Kidney tubule cell (primary cell): ENCODE measurements around the gene FOXK1.
"Not testable (repeated sequence)": the region's sequence is repeated elsewhere in the genome, so short reads cannot be mapped to it uniquely, and the experiment has no call there.

Experiments
- DNase-seq: peaks from one replicate; pipeline ENCODE4 v3.0.0-alpha.2; 2018; ENCODE audit warnings: low spot score

Gene FOXK1

DNA sequence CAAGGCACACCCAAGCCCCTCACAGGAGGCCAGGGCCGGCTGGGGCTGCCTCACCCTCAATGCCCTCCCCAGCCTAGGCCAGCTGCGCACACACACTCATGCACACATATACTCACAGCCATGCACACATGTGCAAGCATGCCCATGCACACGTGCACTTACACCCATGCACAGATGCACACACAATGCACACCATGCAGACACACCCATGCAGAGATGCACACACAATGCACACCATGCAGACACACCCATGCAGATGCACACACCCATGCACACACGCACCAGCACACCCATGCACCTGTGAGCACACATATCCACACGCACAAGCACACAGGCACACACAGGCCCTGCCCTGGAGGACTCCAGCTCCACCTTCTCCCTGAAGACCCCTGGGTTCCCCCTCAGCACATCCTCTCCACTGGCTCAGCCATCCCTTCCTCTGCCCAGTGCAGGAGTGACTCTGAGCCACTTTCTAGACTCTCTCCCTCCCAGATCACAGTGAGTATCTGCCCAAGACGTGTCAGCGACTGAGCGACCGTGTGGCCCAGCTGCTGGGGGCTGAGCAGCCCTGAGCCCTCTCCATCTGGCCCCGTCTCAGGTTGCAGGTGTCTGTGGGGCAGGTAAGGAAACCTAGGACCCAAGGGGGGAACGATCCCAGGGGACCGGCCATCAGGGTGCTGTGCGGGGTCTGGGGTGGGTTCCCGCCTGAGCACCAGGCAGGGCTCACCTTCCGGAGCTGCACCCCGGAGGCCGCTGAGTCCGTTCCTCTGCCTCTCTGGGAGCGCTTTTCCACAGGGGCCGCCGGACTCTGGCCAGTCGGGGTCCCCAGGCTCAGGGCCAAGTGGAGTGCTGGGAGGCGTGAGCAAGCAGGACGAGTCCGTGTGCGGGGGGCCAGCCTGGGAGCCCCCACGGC, 119.1 kb downstream of the FOXK1 start:
- no peak for DNase-seq

DNA sequence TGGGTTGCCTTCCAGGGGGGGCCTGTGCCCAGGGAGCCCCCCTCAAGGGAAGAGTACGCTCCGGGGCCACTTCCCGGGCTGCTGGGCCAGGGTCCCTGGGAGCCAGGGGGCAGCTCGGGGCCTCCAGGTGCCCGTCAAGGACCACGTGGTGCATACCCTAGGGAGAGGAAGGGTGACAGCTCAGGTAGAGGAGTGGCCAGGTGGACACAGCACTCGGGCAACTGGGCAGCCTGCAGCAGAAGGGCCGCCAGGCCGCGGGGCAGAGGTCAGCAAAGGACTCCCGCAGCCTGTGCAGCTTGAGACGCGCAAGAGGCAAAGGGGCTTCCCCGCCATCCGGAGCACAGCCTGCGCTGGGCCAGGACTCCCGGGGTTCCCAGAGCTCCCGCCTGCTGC, 119.7 kb downstream of the FOXK1 start:
- no peak for DNase-seq

DNA sequence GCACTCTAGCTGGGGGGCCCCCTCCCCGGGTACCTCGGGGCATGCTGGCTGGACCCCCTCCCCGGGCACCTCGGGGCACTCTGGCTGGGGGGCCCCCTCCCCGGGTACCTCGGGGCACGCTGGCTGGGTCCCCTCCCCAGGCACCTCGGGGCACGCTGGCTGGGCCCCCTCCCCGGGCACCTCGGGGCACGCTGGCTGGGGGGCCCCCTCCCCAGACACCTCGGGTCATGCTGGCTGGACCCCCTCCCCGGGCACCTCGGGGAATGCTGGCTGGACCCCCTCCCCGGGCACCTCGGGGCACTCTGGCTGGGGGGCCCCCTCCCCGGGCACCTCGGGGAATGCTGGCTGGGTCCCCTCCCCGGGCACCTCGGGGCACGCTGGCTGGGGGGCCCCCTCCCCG, 120.5 kb downstream of the FOXK1 start:
- not testable (repeated sequence) for DNase-seq

DNA sequence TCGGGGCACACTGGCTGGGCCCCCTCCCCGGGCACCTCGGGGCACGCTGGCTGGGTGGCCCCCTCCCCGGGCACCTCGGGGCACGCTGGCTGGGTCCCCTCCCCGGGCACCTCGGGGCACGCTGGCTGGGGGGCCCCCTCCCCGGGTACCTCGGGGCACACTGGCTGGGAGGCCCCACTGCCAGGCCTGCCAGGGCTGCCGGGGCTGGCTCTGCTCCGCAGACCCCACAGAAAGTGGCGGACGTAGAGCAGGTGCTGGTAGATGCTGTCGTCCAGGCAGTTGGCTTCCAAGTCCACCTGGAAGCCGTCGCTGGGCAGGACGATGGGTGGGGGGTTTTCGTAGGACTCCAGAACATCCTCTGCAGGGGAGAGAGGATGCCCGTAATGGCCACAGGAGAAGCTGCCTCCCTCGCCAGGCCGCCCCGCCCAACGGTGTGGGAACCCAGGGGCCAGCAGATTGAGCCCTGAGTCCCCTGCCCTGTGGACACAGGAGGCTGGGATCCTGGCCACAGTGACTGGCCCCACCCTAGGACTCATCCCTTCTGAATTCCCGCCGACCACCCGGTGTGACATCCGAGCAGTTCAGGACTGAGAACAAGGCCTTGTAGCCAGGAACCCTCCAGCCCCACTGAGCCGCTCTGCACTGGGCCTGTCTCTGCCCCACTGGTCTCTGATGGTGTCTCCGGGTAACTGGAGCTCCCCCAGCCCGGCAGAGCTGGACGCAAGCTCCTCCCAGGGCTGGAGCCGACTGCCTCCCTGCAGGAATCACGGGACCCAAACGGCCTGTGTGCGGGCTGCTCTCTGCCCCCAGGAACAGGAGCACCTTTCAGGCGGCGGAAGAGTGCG, 121.5 kb downstream of the FOXK1 start:
- no peak for DNase-seq

DNA sequence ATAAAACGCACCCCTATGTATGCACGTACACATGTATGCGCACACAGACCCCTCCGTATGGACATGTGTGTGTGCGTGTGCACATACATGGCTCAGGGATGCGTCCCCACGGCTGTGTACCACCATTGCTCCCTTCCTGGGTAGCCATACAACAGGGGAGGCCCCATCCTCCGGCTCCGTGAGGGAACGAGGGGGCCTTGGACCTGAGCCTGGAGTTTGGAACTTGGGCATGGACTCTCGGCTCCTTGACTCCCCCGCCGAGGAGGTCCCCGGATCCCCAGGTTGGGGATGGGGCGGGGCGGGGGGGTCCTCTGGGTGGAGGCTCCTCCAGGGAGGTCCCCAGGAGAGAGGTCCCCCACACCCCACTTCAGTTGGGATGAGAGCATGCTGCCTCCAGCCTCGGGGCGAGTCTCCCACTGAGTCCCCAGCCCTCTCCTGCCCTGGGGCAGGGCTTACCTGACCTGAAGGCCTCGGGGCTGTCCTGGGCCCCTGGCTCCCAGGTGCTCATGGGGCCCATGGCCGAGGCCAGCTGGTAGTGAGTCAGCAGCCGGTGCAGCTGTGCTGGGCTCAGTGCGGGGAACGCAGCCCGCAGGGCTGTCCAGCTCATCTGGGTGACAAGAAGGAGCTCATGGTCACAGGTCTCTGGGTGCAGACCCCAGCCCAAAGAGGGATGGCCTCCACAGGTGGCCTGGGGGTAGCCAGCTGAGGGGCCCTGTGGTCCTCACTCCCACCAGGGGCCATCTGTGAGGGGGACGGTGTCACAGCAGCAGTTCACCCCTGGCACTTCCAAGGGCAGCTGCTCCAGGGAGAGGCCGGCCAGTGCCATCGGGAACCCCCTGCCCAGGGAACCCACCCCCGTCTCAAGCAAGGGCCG, 123.3 kb downstream of the FOXK1 start:
- no peak for DNase-seq

DNA sequence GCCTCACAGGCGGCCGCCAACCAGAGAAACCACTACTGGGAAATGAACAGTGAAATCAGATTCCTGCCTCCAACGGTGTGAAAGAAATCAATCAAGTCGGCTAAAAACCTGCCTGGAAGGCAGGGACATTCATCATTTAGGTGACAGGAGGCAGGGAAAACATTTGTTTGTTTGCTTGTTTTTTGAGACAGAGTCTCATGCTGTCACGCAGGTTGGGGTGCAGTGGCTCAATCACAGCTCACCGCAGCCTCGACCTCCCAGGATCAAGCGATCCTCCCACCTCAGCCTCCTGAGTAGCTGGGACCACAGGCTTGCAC, 123.8 kb downstream of the FOXK1 start:
- DNase-seq: no peak

DNA sequence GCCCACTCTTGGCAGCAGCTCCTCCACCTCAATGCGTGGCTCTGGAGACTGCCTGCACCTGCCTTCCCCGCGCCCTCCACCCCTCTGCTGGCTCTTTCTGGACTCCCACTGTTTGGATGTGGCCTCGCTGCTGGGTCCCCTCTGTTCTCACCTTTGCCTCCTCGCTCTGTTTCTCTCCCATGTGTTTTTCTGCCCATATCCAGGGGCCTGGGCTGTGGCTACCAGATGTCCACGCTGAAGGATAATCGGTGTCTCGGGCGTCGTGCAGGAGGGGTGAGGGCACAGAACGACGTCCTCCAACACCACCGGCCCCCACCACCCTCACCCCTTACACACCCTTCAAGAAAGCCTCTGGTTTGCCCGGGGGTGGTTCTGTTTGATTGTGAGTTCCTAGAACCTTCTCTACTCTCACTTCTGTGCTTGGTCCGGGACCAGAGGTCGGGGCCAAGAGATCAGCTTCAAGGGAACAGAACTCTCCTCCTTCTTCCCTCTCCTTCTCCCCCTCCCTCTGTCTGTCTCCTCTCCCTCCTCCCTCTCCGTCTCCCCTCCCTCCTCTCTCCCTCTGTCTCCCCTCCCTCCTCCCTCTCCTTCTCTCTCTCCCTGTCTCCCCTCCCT, 125.0 kb downstream of the FOXK1 start:
- no peak for DNase-seq

DNA sequence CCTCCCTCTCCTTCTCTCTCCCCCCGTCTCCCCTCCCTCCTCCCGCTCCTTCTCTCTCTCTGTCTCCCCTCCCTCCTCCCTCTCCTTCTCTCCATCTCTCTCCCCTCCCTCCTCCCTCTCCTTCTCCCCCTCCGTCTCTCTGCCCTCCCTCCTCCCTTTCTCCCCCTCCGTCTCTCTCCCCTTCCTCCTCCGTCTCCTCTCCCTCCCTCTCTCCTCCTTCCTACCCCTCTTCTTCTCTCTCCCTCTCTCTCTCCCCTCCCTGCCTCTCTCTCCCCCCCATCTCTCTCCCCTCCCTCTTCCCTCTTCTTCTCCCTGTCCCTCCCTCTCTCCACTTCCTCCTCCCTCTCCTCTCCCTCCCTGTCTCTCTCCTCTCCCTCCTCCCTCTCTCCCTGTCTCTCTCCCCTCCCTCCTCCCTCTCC, 125.5 kb downstream of the FOXK1 start:
- DNase-seq: no peak

DNA sequence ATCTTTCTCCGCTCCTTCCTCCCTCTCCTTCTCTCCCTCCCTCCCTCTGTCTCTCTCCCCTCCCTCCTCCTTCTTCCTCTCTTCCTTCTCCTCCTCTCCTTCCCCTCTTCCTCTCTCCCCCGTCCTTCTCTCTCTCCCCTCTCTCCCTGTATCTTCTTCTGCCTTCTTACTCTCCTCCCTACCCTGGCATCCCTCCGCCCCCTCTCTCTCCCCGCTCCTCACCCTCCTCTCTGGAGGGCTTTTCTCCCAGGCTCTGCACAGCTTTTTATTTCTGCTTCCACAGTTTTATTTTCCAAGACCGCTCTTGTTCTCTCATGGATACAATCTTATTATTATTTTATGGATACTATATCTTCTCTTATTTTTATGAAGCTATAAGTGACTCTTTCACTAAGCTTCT, 125.9 kb downstream of the FOXK1 start:
- DNase-seq: no peak

DNA sequence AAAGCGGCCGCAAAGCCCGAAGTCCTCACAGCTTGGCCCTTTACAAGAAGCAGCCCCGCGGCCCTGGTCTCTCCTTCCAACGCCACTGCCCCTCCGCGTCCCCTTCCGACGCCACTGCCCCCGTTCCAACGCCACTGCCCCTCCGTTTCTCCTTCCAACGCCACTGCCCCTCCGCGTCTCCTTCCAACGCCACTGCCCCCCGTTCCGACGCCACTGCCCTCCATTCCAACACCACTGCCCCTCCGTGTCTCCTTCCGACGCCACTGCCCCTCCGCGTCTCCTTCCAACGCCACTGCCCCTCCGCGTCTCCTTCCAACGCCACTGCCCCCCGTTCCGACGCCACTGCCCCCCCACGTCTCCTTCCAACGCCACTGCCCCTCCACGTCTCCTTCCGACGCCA, 126.5 kb downstream of the FOXK1 start:
- no peak for DNase-seq

DNA sequence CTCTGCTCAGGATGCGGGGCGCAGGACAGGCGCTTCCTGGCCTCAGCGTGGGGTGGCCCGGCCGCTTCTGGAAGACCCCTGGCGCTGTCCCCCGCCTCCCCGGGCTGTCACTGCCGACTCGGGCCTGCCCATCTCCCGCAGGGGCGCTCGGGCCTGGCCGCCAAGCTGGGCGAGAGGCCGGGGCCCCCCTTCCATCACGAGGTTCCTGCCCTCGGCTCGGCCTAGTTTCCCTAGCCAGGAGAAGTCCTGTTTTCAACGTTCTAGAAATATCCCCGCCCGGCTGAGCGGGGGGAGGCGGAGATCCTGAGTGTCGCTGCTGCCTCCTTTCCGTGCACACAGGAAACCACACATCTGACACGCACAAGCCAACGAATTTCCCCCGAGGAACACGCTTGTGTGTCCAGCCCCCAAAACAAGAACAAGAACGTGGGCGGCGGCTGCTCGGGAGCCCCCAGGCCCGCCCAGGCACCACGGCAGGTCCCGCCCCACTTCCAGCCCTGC, 127.0 kb downstream of the FOXK1 start:
- no peak for DNase-seq

DNA sequence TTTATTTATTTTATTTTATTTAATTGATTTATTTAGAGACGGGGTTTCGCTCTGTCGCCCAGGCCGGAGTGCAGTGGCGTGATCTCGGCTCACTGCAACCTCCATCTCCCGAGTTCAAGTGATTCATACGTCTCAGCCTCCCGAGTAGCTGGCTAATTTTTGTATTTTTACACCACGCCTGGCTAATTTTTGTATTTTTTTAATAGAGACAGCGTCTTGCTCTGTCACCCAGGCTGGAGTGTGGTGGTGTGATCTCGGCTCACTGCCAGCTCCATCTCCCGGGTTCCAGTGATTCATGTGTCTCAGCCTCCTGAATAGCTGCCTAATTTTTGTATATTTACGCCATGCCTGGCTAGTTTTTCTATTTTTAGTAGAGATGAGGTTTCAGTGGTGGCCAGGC, 127.6 kb downstream of the FOXK1 start:
- peak; percentile 93 for DNase-seq

DNA sequence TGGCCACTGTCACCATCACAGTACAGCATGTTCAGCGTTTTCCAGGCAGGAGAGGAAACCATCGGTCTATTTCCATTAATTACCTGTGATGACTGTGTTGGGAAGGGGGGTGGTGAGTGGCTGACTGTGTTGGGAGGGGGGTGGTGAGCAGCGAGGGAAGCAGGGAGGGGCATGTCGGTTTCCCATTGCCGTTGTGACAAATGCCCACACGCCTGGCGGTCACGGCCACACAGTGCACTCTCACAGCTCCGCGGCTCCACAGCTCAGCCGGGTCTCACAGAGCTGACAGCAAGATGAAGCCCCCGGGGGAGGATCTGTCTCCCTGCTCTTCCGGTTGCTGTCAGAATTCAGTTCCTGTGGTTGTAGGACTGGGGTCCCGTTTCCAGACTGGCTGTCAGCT, 132.3 kb downstream of the FOXK1 start:
- DNase-seq: no peak

DNA sequence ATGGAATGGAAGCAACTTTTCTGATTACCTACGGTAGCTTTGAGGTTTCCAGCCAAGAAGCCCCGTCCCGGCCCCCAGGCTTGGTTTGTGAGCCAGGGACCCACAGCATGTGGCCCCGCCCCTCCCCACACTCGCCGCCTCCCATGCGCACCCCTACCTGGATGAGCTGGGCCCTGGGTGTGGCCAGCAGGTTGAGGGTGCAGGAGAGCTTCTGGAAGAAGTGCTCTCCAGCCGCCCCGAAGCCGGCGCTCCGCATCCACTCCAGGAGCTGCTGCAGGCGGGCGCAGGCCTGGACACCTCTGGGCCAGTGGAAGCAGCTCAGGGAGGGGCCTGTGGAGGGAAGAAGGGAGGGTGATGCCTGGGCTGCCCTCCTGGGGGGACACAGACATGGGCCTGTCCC, 133.0 kb downstream of the FOXK1 start:
- DNase-seq: no peak

DNA sequence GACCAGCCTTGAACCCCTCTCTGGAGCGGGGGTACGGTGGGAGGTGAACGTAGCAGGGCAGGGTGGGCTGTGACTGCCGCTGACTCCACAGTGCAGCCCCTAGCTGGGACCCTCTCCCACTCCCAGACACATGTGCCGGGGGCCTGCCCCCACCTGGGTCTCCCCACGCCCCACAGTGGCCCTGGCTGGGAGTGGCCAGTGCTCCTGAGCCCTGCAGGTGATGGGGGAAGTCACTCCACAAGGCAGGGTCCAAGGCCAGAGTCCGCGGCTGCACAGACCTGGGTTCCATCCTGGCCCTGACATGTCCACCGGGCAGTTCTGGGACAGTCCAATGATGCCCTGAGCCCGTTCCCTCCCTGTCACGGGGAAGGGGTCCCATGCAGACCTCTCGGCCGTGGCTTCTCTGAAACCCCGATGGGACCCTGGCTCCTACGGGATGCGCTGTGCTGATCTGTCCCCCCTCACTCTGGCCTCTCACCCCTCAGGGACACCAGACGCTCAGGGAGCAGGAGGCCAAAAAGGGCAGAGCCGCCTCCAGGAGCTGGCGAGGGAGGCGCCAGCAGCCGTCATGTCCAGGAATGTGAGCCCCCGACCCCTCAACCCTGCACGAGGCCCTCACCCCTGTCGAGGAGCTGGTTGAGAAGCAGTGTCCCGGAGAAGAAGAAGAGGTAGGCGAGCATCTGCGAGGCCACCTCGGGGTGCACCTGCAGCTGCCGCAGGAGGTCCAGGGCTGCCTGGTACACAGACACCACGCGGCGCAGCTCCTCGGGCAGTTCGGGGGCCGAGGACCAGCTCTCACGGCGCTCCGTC, 133.7 kb downstream of the FOXK1 start:
- DNase-seq: no peak

DNA sequence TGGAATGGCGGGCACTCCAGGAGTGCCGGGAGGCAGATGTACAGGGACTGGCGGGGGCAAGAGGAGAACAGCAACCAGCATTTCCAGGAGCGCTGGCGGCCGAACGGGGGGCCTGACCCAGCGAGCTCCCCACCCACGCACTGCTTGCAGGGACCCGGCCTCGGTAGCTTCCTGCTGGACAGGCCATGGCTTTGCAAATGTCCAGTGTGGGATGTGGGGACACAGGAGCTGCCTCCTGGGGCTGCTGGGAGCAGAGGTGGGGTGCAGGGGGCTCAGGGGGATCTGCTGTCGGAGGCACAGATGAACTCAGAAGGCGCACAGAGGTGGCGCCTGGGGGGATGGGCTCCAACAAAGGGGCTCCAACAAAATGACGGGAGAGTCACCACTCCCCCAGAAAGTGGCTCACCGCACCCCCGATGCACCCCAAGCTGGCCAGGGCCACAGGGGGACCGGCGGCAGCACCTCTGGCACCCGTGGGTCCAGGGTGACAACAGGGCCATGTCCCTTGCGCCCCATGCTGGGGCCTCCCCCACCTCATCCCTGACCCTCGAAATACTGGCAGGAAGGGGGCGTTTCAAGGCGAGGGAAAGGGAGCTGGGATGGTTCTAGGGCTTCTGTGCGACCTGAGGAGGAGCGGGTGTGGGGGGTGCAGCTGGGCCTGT, 134.5 kb downstream of the FOXK1 start:
- DNase-seq: no peak

DNA sequence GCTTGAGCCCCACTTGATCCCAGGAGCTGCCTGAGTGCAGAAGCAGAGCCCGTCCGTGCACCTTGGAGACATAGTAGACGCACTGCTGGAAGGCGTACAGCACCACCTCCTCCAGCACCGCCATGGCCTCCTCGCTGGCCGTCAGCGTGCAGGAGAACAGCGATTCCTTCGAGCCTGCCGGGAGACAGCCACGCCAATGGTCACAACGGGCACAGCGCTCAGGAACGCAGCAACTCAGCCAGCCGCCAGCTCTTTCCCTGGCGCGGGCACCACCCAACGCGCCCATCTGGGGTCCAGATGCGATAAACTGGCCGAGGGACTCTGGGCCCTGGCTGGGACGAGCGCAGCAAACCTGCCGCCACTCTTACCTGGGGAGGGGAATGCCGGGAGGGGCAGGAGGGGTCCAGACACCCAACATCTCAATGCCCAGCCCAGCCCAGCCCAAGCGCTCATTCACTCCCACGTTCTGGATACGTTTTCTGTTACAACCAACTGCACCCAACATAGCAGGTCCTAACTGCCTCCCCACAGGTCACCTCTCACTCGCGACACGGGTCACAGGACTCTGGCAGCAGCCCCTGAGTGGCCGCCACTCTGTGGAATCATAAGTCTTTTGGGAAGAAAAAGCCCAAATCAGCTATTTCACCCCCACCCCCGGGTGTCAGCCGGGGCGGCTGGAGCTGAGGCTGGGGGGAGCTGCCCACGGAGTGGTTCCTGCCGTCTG, 135.2 kb downstream of the FOXK1 start:
- no peak for DNase-seq

DNA sequence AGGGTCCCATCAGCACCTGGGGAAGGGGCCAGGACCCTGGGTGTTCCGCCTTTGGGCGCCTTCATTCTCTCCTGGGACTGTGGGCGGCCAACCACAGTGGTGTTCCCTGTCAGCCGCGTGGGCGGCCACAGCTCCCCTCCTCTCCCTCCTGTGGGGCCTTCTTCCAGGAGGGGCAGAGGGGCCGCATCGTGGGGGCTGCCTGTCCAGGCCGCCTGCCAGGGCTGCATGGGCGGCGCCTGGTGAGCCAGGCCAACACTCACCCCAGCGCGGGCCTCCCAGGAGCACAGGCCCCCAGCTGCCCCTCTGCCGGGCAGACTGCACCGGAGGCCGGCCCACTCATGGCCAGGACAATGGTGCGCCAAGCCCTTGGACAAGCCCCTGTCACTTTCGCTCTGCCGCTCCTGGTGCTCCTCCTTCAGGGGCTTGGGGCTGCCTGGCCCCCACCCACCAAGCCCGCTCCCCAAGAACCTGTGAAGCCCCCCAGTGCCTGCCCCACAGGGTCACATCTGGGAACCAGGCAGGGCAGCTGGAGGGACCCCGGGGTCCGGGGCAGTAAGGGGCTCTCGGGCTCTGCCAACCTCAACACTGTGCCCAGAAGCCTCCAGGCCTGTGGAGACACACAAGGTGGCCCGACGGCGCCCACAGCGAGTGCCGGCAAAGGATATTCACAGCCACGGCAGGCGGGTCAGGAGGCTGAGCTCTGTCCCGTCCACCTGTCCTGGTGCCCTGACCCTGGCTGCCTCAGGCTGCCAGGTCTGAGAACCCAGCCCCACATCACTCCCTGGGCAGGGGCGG, 136.1 kb downstream of the FOXK1 start:
- no peak for DNase-seq
